ENCODE measurements around the gene KRTAP5-1. TPM values are rescaled to one million over a fixed set of nuclear protein-coding genes. Genes with fewer than 3 reads are reported as not detected.
A peak's percentile ranks its signal among the peaks of the same experiment; 100 is the strongest.

The KRTAP5-1 gene
- total and polyA plus RNA-seq, 10 of the 15 experiments (the other 5 are each of a cell fraction or from before 2014, with no cell fraction given): not detected

DNA sequence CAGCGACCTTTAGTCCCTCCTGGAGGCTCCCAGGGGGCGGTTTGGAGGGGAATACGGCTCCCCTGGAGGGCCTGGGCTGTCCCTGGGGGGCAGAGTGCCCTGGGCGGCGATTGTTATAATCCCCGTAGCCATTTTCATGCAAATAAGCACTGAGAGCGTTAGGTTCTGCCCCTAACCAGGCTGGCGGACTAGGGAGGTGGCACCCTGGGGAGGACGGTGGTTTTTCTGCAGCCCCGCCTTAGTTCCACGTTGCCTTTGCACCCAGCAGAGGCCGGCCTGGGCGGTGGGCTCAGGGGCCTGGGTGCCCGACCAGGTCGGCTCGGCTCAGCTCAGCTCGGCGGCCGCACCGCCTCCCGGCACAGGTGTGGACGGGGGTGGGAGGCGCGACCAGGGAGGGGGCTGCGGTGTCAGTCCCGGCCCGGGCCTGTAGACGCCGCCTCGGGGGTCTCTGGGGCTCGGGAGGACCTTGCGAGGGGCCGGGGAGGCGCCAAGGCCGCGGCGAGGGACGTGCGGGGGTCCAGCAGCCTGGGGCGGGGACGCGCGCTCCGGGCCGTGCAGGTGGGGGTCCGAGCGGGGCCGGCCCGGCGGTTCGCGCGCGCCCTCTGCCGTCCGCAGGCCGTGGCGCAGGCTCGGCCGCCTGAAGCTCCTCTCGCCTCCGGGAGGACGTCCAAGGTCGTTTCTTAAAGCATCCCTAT, 10.7 kb downstream of the KRTAP5-1 start (continued):
- TF ChIP-seq, protein P1, sequence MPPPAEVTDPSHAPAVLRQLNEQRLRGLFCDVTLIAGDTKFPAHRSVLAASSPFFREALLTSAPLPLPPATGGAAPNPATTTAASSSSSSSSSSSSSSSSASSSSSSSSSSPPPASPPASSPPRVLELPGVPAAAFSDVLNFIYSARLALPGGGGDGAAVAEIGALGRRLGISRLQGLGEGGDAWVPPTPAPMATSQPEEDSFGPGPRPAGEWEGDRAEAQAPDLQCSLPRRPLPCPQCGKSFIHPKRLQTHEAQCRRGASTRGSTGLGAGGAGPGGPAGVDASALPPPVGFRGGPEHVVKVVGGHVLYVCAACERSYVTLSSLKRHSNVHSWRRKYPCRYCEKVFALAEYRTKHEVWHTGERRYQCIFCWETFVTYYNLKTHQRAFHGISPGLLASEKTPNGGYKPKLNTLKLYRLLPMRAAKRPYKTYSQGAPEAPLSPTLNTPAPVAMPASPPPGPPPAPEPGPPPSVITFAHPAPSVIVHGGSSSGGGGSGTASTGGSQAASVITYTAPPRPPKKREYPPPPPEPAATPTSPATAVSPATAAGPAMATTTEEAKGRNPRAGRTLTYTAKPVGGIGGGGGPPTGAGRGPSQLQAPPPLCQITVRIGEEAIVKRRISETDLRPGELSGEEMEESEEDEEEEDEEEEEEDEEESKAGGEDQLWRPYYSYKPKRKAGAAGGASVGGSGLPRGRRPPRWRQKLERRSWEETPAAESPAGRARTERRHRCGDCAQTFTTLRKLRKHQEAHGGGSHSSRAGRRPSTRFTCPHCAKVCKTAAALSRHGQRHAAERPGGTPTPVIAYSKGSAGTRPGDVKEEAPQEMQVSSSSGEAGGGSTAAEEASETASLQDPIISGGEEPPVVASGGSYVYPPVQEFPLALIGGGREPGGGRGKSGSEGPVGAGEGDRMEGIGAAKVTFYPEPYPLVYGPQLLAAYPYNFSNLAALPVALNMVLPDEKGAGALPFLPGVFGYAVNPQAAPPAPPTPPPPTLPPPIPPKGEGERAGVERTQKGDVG (CRISPR knock-in tag; IDR thresholded peaks at IDR 0.05): no peak
- TF ChIP-seq ESRRA (IDR thresholded peaks at IDR 0.05; ENCODE audit: low read length): peak; percentile 82; the same call in 1 of the 2 replicates
- TF ChIP-seq SPI1 (IDR thresholded peaks at IDR 0.05; ENCODE audit: borderline replicate concordance, insufficient read depth, low read depth, low read length): no peak
- TF ChIP-seq SREBF1 (IDR thresholded peaks at IDR 0.05; ENCODE audit: low read length): no peak
- TF ChIP-seq, protein P2, sequence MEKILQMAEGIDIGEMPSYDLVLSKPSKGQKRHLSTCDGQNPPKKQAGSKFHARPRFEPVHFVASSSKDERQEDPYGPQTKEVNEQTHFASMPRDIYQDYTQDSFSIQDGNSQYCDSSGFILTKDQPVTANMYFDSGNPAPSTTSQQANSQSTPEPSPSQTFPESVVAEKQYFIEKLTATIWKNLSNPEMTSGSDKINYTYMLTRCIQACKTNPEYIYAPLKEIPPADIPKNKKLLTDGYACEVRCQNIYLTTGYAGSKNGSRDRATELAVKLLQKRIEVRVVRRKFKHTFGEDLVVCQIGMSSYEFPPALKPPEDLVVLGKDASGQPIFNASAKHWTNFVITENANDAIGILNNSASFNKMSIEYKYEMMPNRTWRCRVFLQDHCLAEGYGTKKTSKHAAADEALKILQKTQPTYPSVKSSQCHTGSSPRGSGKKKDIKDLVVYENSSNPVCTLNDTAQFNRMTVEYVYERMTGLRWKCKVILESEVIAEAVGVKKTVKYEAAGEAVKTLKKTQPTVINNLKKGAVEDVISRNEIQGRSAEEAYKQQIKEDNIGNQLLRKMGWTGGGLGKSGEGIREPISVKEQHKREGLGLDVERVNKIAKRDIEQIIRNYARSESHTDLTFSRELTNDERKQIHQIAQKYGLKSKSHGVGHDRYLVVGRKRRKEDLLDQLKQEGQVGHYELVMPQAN (conservative IDR thresholded peaks at IDR 0.05): no peak
- TF ChIP-seq DPF2 (IDR thresholded peaks at IDR 0.05): peak; percentile 24; the same call in 1 of the 2 replicates
- TF ChIP-seq RELA (IDR thresholded peaks at IDR 0.05; ENCODE audit: borderline replicate concordance, partially characterized antibody): no peak
- TF ChIP-seq WRNIP1 (IDR thresholded peaks at IDR 0.05; ENCODE audit: borderline replicate concordance, low read depth, low read length): no peak
- TF ChIP-seq, protein P3, sequence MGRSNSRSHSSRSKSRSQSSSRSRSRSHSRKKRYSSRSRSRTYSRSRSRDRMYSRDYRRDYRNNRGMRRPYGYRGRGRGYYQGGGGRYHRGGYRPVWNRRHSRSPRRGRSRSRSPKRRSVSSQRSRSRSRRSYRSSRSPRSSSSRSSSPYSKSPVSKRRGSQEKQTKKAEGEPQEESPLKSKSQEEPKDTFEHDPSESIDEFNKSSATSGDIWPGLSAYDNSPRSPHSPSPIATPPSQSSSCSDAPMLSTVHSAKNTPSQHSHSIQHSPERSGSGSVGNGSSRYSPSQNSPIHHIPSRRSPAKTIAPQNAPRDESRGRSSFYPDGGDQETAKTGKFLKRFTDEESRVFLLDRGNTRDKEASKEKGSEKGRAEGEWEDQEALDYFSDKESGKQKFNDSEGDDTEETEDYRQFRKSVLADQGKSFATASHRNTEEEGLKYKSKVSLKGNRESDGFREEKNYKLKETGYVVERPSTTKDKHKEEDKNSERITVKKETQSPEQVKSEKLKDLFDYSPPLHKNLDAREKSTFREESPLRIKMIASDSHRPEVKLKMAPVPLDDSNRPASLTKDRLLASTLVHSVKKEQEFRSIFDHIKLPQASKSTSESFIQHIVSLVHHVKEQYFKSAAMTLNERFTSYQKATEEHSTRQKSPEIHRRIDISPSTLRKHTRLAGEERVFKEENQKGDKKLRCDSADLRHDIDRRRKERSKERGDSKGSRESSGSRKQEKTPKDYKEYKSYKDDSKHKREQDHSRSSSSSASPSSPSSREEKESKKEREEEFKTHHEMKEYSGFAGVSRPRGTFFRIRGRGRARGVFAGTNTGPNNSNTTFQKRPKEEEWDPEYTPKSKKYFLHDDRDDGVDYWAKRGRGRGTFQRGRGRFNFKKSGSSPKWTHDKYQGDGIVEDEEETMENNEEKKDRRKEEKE (IDR thresholded peaks at IDR 0.05): 0 out of 2 replicates have a peak, but pooled peaks have one; percentile 34
- TF ChIP-seq SRF (IDR thresholded peaks at IDR 0.05; ENCODE audit: low read depth in 2 of 2, low read length in 2 of 2): no peak
- peak; percentile 73 for TF ChIP-seq LARP7 (IDR thresholded peaks at IDR 0.05)
- no peak for TF ChIP-seq HDAC2 (IDR thresholded peaks at IDR 0.05)
- TF ChIP-seq, protein P4, sequence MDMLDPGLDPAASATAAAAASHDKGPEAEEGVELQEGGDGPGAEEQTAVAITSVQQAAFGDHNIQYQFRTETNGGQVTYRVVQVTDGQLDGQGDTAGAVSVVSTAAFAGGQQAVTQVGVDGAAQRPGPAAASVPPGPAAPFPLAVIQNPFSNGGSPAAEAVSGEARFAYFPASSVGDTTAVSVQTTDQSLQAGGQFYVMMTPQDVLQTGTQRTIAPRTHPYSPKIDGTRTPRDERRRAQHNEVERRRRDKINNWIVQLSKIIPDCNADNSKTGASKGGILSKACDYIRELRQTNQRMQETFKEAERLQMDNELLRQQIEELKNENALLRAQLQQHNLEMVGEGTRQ (IDR thresholded peaks at IDR 0.05; ENCODE audit: borderline replicate concordance, low read depth, low read length): no peak
- no peak for TF ChIP-seq ZNF207 (IDR thresholded peaks at IDR 0.05; ENCODE audit: borderline replicate concordance)
- TF ChIP-seq CBX3 (IDR thresholded peaks at IDR 0.05; ENCODE audit: borderline replicate concordance, low read depth): no peak
- no peak for TF ChIP-seq TAF1 (IDR thresholded peaks at IDR 0.05; ENCODE audit: borderline replicate concordance, low read depth, low read length)
- TF ChIP-seq RAD21 (IDR thresholded peaks at IDR 0.05; ENCODE audit: insufficient read depth, low read depth, low read length): peak; percentile 69
- no peak for TF ChIP-seq PAX5 (IDR thresholded peaks at IDR 0.05; ENCODE audit: borderline replicate concordance, low read depth, low read length)
- TF ChIP-seq MYB (IDR thresholded peaks at IDR 0.05; ENCODE audit: borderline replicate concordance, low read depth, low read length): no peak
- 0 out of 2 replicates have a peak, but pooled peaks have one; percentile 27 for TF ChIP-seq MXI1 (IDR thresholded peaks at IDR 0.05; ENCODE audit: low read depth, low read length)
- TF ChIP-seq KDM1A (IDR thresholded peaks at IDR 0.05; ENCODE audit: borderline replicate concordance): no peak
